Osteocyte (in vitro differentiated cells): ENCODE measurements around the gene PNMA8C. TPM values are rescaled to one million over a fixed set of nuclear protein-coding genes. Genes with fewer than 3 reads are reported as not detected.
"Not testable (repeated sequence)": the region's sequence is repeated elsewhere in the genome, so short reads cannot be mapped to it uniquely, and the experiment has no call there.

Experiments used
- DNase-seq: peaks from one replicate; pipeline ENCODE4 v3.0.0; 2021; ENCODE audit warnings: mixed read lengths; ENCODE audit not compliant: unreplicated experiment; ENCODE audit errors: extremely low spot score
- H3K27ac Mint-ChIP-seq: one replicate; pipeline ENCODE4 v1.8.0; 2021; ENCODE audit warnings: mild to moderate bottlenecking, mixed read lengths; ENCODE audit not compliant: unreplicated experiment
- H3K27me3 Mint-ChIP-seq: one replicate; pipeline ENCODE4 v1.8.0; 2021; ENCODE audit warnings: mixed read lengths; ENCODE audit not compliant: unreplicated experiment
- H3K36me3 Mint-ChIP-seq: one replicate; pipeline ENCODE4 v1.8.0; 2021; ENCODE audit warnings: mixed read lengths; ENCODE audit not compliant: unreplicated experiment
- H3K4me1 Mint-ChIP-seq: one replicate; pipeline ENCODE4 v1.8.0; 2021; ENCODE audit warnings: mixed read lengths; ENCODE audit not compliant: unreplicated experiment
- H3K4me3 Mint-ChIP-seq: one replicate; pipeline ENCODE4 v1.8.0; 2021; ENCODE audit warnings: mild to moderate bottlenecking, moderate library complexity, mixed read lengths; ENCODE audit not compliant: unreplicated experiment
- H3K9me3 Mint-ChIP-seq: one replicate; pipeline ENCODE4 v1.8.0; 2021; ENCODE audit warnings: mixed read lengths; ENCODE audit not compliant: unreplicated experiment
- total RNA-seq: library from RNA; stranded (reverse); gene quantifications from 2 replicates; pipeline ENCODE4 v1.2.1, GENCODE V29; 2021
- TF ChIP-seq, protein P1 (sequence below): fragments of 200-600 bp; sonication (generic); IDR thresholded peaks from 2 replicates; pipeline ENCODE4 v1.5.0; 2021; ENCODE audit warnings: antibody characterized with exemption, mild to moderate bottlenecking, moderate library complexity

Gene PNMA8C
- total RNA-seq, 1 donor from 2014 or later = 0.11 TPM

GRCh38 chr19:46441866-46442265 lies 13.1 kb upstream of the PNMA8C start:
- H3K4me1 Mint-ChIP-seq = peaks cover 7% of the 10 kb centered on the region
- no peaks in the 10 kb centered on the region for H3K9me3 Mint-ChIP-seq
- no peak overlapping the region for H3K4me3 Mint-ChIP-seq
- no peak for DNase-seq
- TF ChIP-seq, protein P1, sequence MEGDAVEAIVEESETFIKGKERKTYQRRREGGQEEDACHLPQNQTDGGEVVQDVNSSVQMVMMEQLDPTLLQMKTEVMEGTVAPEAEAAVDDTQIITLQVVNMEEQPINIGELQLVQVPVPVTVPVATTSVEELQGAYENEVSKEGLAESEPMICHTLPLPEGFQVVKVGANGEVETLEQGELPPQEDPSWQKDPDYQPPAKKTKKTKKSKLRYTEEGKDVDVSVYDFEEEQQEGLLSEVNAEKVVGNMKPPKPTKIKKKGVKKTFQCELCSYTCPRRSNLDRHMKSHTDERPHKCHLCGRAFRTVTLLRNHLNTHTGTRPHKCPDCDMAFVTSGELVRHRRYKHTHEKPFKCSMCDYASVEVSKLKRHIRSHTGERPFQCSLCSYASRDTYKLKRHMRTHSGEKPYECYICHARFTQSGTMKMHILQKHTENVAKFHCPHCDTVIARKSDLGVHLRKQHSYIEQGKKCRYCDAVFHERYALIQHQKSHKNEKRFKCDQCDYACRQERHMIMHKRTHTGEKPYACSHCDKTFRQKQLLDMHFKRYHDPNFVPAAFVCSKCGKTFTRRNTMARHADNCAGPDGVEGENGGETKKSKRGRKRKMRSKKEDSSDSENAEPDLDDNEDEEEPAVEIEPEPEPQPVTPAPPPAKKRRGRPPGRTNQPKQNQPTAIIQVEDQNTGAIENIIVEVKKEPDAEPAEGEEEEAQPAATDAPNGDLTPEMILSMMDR = no peak
- H3K27me3 Mint-ChIP-seq = no peaks in the 10 kb centered on the region
- no peak overlapping the region for H3K27ac Mint-ChIP-seq
- H3K36me3 Mint-ChIP-seq = no peaks in the 10 kb centered on the region

GRCh38 chr19:46435689-46436088 lies 7.0 kb upstream of the PNMA8C start:
- not testable (repeated sequence) for H3K9me3 Mint-ChIP-seq, DNase-seq, H3K27ac Mint-ChIP-seq, H3K4me3 Mint-ChIP-seq, H3K36me3 Mint-ChIP-seq, H3K27me3 Mint-ChIP-seq, H3K4me1 Mint-ChIP-seq

DNA sequence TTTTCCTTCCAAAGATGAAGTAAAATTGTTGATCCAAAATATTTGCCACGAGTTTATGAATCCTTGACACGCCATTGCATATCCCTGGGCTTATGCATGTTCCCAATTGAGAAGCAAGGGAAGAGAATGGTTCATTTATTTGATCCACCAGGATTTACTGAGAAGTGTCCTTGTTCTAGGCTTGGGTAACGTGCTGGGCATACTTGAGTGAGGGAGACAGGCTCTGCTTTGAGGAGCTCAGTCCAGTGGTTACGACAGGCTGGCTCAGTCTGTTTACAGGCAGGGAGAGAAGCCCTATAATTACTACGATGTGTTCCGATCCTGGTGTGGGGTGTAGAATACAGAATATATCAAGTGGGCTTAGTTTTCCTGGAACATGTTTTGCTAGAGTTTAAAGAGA lies 6.3 kb upstream of the PNMA8C start:
- H3K36me3 Mint-ChIP-seq = no peaks in the 10 kb centered on the region
- H3K27ac Mint-ChIP-seq = no peak overlapping the region
- H3K9me3 Mint-ChIP-seq = no peaks in the 10 kb centered on the region
- no peak for DNase-seq
- no peaks in the 10 kb centered on the region for H3K4me1 Mint-ChIP-seq
- peaks cover 7% of the 10 kb centered on the region for H3K27me3 Mint-ChIP-seq
- TF ChIP-seq, protein P1 = no peak
- H3K4me3 Mint-ChIP-seq = no peak overlapping the region

DNA sequence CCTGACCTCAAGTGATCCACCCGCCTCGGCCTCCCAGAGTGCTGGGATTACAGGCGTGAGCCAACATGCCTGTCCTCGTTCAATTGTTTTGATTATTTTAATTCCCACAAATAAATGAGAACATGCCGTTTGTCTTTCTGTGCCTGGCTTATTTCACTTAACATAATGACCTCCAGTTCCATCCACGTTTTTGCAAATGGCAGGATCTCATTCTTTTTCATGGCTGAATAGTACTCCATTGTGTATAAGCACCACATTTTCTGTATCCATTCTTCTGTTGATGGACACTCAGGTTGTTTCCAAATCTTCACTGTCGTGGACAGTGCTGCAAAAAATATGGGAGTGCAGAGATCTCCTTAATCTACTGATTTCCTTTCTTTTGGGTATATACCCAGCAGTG lies 4.7 kb upstream of the PNMA8C start:
- H3K27me3 Mint-ChIP-seq = peaks cover 13% of the 10 kb centered on the region
- H3K27ac Mint-ChIP-seq, H3K36me3 Mint-ChIP-seq, H3K4me3 Mint-ChIP-seq, H3K9me3 Mint-ChIP-seq, DNase-seq, H3K4me1 Mint-ChIP-seq: not testable (repeated sequence)

- Mint-ChIP-seq H3K4me1 (peaks cover 12% of the 10 kb centered on the region), H3K36me3 (no peaks in the 10 kb centered on the region), H3K9me3 (no peaks in the 10 kb centered on the region), H3K27me3 (peaks cover 17% of the 10 kb centered on the region), H3K4me3 (no peak overlapping the region), H3K27ac (no peak overlapping the region)
- TF ChIP-seq, protein P1 = no peak
- no peak for DNase-seq
These were observed 3.1 kb upstream of the PNMA8C start for GRCh38 chr19:46431824-46432223.

DNA sequence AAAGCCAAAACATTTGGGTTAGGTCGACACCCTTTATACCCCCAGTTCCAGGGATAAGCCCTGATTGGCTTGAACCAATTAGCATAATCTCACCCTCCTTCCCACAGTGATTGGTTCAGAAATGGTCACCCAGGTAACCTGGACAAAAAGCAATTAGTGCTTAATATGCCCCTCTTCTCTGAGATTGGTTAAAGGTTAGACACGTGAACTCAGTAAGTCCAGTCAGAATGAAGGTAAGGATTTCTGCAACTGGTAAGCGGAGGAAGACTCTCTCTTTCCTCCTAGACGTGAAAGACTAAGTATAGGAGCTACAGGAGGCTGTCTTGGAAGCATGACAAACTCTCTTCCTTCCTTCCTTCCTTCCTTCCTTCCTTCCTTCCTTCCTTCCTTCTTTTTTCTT lies 1.3 kb upstream of the PNMA8C start:
- DNase-seq = no peak
- Mint-ChIP-seq H3K27me3 (peaks cover 25% of the 10 kb centered on the region), H3K36me3 (no peaks in the 10 kb centered on the region), H3K27ac (no peak overlapping the region), H3K4me3 (no peak overlapping the region), H3K4me1 (peaks cover 18% of the 10 kb centered on the region), H3K9me3 (no peaks in the 10 kb centered on the region)
- TF ChIP-seq, protein P1 = no peak
